HEK293 (cell line): ENCODE results near the gene PRR36.
A peak's percentile ranks its signal among the peaks of the same experiment; 100 is the strongest.

ENCODE experiments used
- CTCF ChIA-PET: fragments of 350-600 bp; formaldehyde crosslinking; extraction: SDS; loops from one replicate; lab custom pipeline; 2021; ENCODE audit warnings: antibody characterized with exemption; lab: Yijun Ruan, JAX
- POLR2A ChIA-PET: fragments of 300-600 bp; formaldehyde crosslinking; extraction: SDS; loops from one replicate; lab custom pipeline; 2020; ENCODE audit warnings: antibody characterized with exemption, inconsistent platforms; lab: Yijun Ruan, JAX
- H3K27ac ChIP-seq: fragments of 200-500 bp; sonication (Bioruptor generic); 2 replicates; pipeline ENCODE4 v1.5.1; 2014; ENCODE audit warnings: low read depth, low read length, control low read depth, inconsistent platforms; ENCODE audit errors: extremely low read depth
- H3K36me3 ChIP-seq, 2 experiments: fragments of 200-500 bp in 1 of 2; sonication (Bioruptor generic) in 1 of 2; 1 replicate in 1 of 2; 2 replicates in 1 of 2; pipeline ENCODE4 v1.5.1; 2014 to 2017; ENCODE audit warnings: inconsistent platforms in 2 of 2, low read length in 2 of 2; ENCODE audit not compliant: control insufficient read depth in 2 of 2, insufficient read depth in 1 of 2
- H3K4me1 ChIP-seq: fragments of 200-500 bp; sonication (Bioruptor generic); 2 replicates; pipeline ENCODE4 v1.5.1; 2014; ENCODE audit warnings: mild to moderate bottlenecking, low read length, inconsistent platforms; ENCODE audit not compliant: control insufficient read depth, insufficient read depth
- H3K4me3 ChIP-seq: 2 replicates; pipeline ENCODE4 v1.5.1; 2011; ENCODE audit warnings: low read depth, mild to moderate bottlenecking, control low read depth, low read length, moderate library complexity
- H3K9me3 ChIP-seq: fragments of 200-500 bp; sonication (Bioruptor generic); 2 replicates; pipeline ENCODE4 v1.5.1; 2014; ENCODE audit warnings: low read depth, low read length, inconsistent platforms; ENCODE audit not compliant: control insufficient read depth, insufficient read depth
- KLF1 ChIP-seq: fragments of 450-650 bp; formaldehyde crosslinking; IDR thresholded peaks from 2 replicates; pipeline ENCODE4 v1.5.1; 2016; ENCODE audit warnings: missing biosample characterization, missing genetic modification characterization
- KLF10 ChIP-seq: fragments of 450-650 bp; IDR thresholded peaks from 2 replicates; pipeline ENCODE4 v1.5.1; 2018; ENCODE audit warnings: missing biosample characterization, mild to moderate bottlenecking, missing genetic modification characterization
- KLF8 ChIP-seq: fragments of 450-650 bp; formaldehyde crosslinking; IDR thresholded peaks from 2 replicates; pipeline ENCODE4 v1.5.1; 2016; ENCODE audit warnings: missing biosample characterization, missing genetic modification characterization
- SP2 ChIP-seq: fragments of 450-650 bp; formaldehyde crosslinking; IDR thresholded peaks from 2 replicates; pipeline ENCODE4 v1.5.1; 2016; ENCODE audit warnings: missing biosample characterization, missing genetic modification characterization
- TRIM28 ChIP-seq: IDR thresholded peaks from 2 replicates; pipeline ENCODE4 v1.6.1; 2011; ENCODE audit warnings: low read length, control low read depth, borderline replicate concordance
- YY2 ChIP-seq: fragments of 450-650 bp; formaldehyde crosslinking; IDR thresholded peaks from 2 replicates; pipeline ENCODE4 v1.5.1; 2016; ENCODE audit warnings: missing biosample characterization, missing genetic modification characterization
- ZBTB1 ChIP-seq: fragments of 450-650 bp; formaldehyde crosslinking; IDR thresholded peaks from 2 replicates; pipeline ENCODE4 v1.5.1; 2016; ENCODE audit warnings: missing biosample characterization, missing genetic modification characterization
- ZFP69B ChIP-seq: fragments of 450-650 bp; formaldehyde crosslinking; IDR thresholded peaks from 2 replicates; pipeline ENCODE4 v1.5.1; 2016; ENCODE audit warnings: missing biosample characterization, missing genetic modification characterization
- ZIC2 ChIP-seq: fragments of 450-650 bp; formaldehyde crosslinking; IDR thresholded peaks from 2 replicates; pipeline ENCODE4 v1.5.1; 2016; ENCODE audit warnings: missing biosample characterization, missing genetic modification characterization
- ZNF146 ChIP-seq: fragments of 450-650 bp; formaldehyde crosslinking; IDR thresholded peaks from 2 replicates; pipeline ENCODE4 v1.5.1; 2016; ENCODE audit warnings: missing biosample characterization, missing genetic modification characterization
- ZNF2 ChIP-seq: fragments of 450-650 bp; formaldehyde crosslinking; IDR thresholded peaks from 2 replicates; pipeline ENCODE4 v1.5.1; 2016; ENCODE audit warnings: missing biosample characterization, missing genetic modification characterization
- ZNF214 ChIP-seq: fragments of 450-650 bp; formaldehyde crosslinking; IDR thresholded peaks from 2 replicates; pipeline ENCODE4 v1.5.1; 2017; ENCODE audit warnings: missing biosample characterization, mild to moderate bottlenecking, missing genetic modification characterization, borderline replicate concordance
- ZNF274 ChIP-seq, 2 experiments: fragments of 200-500 bp in 1 of 2; fragments of 450-650 bp in 1 of 2; sonication (Bioruptor generic) in 1 of 2; formaldehyde crosslinking in 1 of 2; IDR thresholded peaks; 2 replicates each; pipeline versions ENCODE4 v1.5.1 to v1.6.1; 2014 to 2016; ENCODE audit warnings: borderline replicate concordance in 1 of 2, inconsistent platforms in 1 of 2, low read length in 1 of 2, missing biosample characterization in 1 of 2, missing genetic modification characterization in 1 of 2
- ZNF335 ChIP-seq: fragments of 450-650 bp; formaldehyde crosslinking; conservative IDR thresholded peaks from 2 replicates; pipeline ENCODE4 v1.5.1; 2016; ENCODE audit warnings: missing biosample characterization, missing genetic modification characterization
- ZNF501 ChIP-seq: fragments of 450-650 bp; formaldehyde crosslinking; IDR thresholded peaks from 2 replicates; pipeline ENCODE4 v1.5.1; 2016; ENCODE audit warnings: missing biosample characterization, missing genetic modification characterization
- ZNF549 ChIP-seq: fragments of 450-650 bp; IDR thresholded peaks from 2 replicates; pipeline ENCODE4 v1.5.1; 2018; ENCODE audit warnings: missing biosample characterization, missing genetic modification characterization, mild to moderate bottlenecking, inconsistent platforms, moderate library complexity
- ZNF561 ChIP-seq: fragments of 450-650 bp; IDR thresholded peaks from 2 replicates; pipeline ENCODE4 v1.5.1; 2018; ENCODE audit warnings: missing biosample characterization, missing genetic modification characterization, borderline replicate concordance
- ZNF585B ChIP-seq: fragments of 450-650 bp; formaldehyde crosslinking; IDR thresholded peaks from 2 replicates; pipeline ENCODE4 v1.5.1; 2016; ENCODE audit warnings: missing biosample characterization, missing genetic modification characterization
- ZNF660 ChIP-seq: fragments of 450-650 bp; IDR thresholded peaks from 2 replicates; pipeline ENCODE4 v1.5.1; 2018; ENCODE audit warnings: missing biosample characterization, mild to moderate bottlenecking, missing genetic modification characterization
- ZNF76 ChIP-seq: fragments of 450-650 bp; formaldehyde crosslinking; IDR thresholded peaks from 2 replicates; pipeline ENCODE4; 2016; ENCODE audit warnings: low read depth, missing biosample characterization, missing genetic modification characterization, borderline replicate concordance
- ZNF768 ChIP-seq: fragments of 450-650 bp; formaldehyde crosslinking; IDR thresholded peaks from 2 replicates; pipeline ENCODE4 v1.5.1; 2018; ENCODE audit warnings: missing biosample characterization, mild to moderate bottlenecking, missing genetic modification characterization
- ZNF777 ChIP-seq: fragments of 450-650 bp; formaldehyde crosslinking; IDR thresholded peaks from 2 replicates; pipeline ENCODE4 v1.5.1; 2017; ENCODE audit warnings: missing biosample characterization, missing genetic modification characterization, borderline replicate concordance
- ZSCAN30 ChIP-seq: fragments of 450-650 bp; IDR thresholded peaks from 2 replicates; pipeline ENCODE4 v1.5.1; 2018; ENCODE audit warnings: missing biosample characterization, mild to moderate bottlenecking, missing genetic modification characterization, moderate library complexity
- TF ChIP-seq, protein P1 (sequence below): fragments of 450-650 bp; formaldehyde crosslinking; IDR thresholded peaks from 2 replicates; pipeline ENCODE4 v1.5.1; 2017; ENCODE audit warnings: missing biosample characterization, missing genetic modification characterization
- TF ChIP-seq, protein P2 (sequence below): fragments of 450-650 bp; formaldehyde crosslinking; IDR thresholded peaks from 2 replicates; pipeline ENCODE4 v1.5.1; 2016; ENCODE audit warnings: missing biosample characterization, missing genetic modification characterization
- TF ChIP-seq, protein P3 (sequence below): fragments of 450-650 bp; formaldehyde crosslinking; IDR thresholded peaks from 2 replicates; pipeline ENCODE4 v1.5.1; 2016; ENCODE audit warnings: missing biosample characterization, missing genetic modification characterization, low read depth
- TF ChIP-seq, protein P4 (sequence below): fragments of 450-650 bp; formaldehyde crosslinking; IDR thresholded peaks from 2 replicates; pipeline ENCODE4 v1.5.1; 2016; ENCODE audit warnings: missing biosample characterization, missing genetic modification characterization
- TF ChIP-seq, protein P5 (sequence below): fragments of 450-650 bp; formaldehyde crosslinking; IDR thresholded peaks from 2 replicates; pipeline ENCODE4 v1.5.1; 2016; ENCODE audit warnings: missing biosample characterization, missing genetic modification characterization

Gene PRR36

GRCh38 chr19:7903244-7904073 is 29.3 kb upstream of the PRR36 start, which contains the start of gene MAP2K7:
Gene MAP2K7, plus strand, starts transcription at chr19:7903877. Its CDS starts 68 bp downstream, at chr19:7903945.
- CTCF ChIA-PET: interaction anchor here (0.6 to 1.5 kb wide), 14 partner anchors 12 to 376 kb away, joined by 3 to 12 read pairs (median 3); partner anchors contain the start of gene SNAPC2
- POLR2A ChIA-PET: interaction anchor here (0.6 to 1.9 kb wide), 20 partner anchors 9 to 324 kb away, joined by 3 to 25 read pairs (median 6); partner anchors contain the start of genes LRRC8E, PRR36, SNAPC2 and TGFBR3L
- H3K4me1 ChIP-seq: peaks cover 5% of the 10 kb centered on the region; the same call in 1 of the 2 replicates
- peaks cover 0 to 40% of the 10 kb centered on the region in 2 experiments; a peak in 1 of 3 replicates for H3K36me3 ChIP-seq
- H3K9me3 ChIP-seq: no peaks in the 10 kb centered on the region
- peak within 1 kb of the TSS; percentile 90 for H3K4me3 ChIP-seq
- H3K27ac ChIP-seq: peak within 1 kb of the TSS; percentile 80
- TF ChIP-seq ZNF146 (peak; percentile 18; the same call in 1 of the 2 replicates), KLF10 (tag by site-specific recombination) (0 out of 2 replicates have a peak, but pooled peaks have one; percentile 25), KLF8 (tag by site-specific recombination) (peak; percentile 33; the same call in 1 of the 2 replicates), ZSCAN30 (tag by site-specific recombination) (peak; percentile 22; the same call in 1 of the 2 replicates), SP2 (tag by site-specific recombination) (peak; percentile 89), ZNF585B (tag by site-specific recombination) (no peak), KLF1 (tag by site-specific recombination) (no peak), ZNF660 (tag by site-specific recombination) (0 out of 2 replicates have a peak, but pooled peaks have one; percentile 31), ZNF274 (IDR thresholded peaks at IDR 0.05; ENCODE audit: low read length) (no peak), ZNF274 (tag by site-specific recombination; IDR thresholded peaks at IDR 0.05; ENCODE audit: borderline replicate concordance) (no peak), ZNF549 (tag by site-specific recombination) (no peak), YY2 (tag by site-specific recombination) (0 out of 2 replicates have a peak, but pooled peaks have one; percentile 41), ZFP69B (tag by site-specific recombination) (0 out of 2 replicates have a peak, but pooled peaks have one; percentile 31), TRIM28 (peak; percentile 9; the same call in 1 of the 2 replicates), ZNF768 (tag by site-specific recombination) (no peak), ZNF501 (tag by site-specific recombination) (0 out of 2 replicates have a peak, but pooled peaks have one; percentile 27), ZIC2 (tag by site-specific recombination) (peak; percentile 34; the same call in 1 of the 2 replicates), ZNF335 (tag by site-specific recombination) (peak; percentile 94), ZBTB1 (no peak), ZNF777 (peak; percentile 62; the same call in 1 of the 2 replicates), ZNF214 (tag by site-specific recombination) (no peak), ZNF76 (peak; percentile 34; the same call in 1 of the 2 replicates), ZNF561 (tag by site-specific recombination) (peak; percentile 60; the same call in 1 of the 2 replicates), ZNF2 (tag by site-specific recombination) (peak; percentile 81; the same call in 1 of the 2 replicates)
- TF ChIP-seq, protein P1, sequence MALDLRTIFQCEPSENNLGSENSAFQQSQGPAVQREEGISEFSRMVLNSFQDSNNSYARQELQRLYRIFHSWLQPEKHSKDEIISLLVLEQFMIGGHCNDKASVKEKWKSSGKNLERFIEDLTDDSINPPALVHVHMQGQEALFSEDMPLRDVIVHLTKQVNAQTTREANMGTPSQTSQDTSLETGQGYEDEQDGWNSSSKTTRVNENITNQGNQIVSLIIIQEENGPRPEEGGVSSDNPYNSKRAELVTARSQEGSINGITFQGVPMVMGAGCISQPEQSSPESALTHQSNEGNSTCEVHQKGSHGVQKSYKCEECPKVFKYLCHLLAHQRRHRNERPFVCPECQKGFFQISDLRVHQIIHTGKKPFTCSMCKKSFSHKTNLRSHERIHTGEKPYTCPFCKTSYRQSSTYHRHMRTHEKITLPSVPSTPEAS (tag by site-specific recombination): no peak
- TF ChIP-seq, protein P2, sequence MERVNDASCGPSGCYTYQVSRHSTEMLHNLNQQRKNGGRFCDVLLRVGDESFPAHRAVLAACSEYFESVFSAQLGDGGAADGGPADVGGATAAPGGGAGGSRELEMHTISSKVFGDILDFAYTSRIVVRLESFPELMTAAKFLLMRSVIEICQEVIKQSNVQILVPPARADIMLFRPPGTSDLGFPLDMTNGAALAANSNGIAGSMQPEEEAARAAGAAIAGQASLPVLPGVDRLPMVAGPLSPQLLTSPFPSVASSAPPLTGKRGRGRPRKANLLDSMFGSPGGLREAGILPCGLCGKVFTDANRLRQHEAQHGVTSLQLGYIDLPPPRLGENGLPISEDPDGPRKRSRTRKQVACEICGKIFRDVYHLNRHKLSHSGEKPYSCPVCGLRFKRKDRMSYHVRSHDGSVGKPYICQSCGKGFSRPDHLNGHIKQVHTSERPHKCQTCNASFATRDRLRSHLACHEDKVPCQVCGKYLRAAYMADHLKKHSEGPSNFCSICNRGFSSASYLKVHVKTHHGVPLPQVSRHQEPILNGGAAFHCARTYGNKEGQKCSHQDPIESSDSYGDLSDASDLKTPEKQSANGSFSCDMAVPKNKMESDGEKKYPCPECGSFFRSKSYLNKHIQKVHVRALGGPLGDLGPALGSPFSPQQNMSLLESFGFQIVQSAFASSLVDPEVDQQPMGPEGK (tag by site-specific recombination): 0 out of 2 replicates have a peak, but pooled peaks have one; percentile 30
- TF ChIP-seq, protein P3, sequence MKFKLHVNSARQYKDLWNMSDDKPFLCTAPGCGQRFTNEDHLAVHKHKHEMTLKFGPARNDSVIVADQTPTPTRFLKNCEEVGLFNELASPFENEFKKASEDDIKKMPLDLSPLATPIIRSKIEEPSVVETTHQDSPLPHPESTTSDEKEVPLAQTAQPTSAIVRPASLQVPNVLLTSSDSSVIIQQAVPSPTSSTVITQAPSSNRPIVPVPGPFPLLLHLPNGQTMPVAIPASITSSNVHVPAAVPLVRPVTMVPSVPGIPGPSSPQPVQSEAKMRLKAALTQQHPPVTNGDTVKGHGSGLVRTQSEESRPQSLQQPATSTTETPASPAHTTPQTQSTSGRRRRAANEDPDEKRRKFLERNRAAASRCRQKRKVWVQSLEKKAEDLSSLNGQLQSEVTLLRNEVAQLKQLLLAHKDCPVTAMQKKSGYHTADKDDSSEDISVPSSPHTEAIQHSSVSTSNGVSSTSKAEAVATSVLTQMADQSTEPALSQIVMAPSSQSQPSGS (tag by site-specific recombination): peak; percentile 49; the same call in 1 of the 2 replicates
- TF ChIP-seq, protein P4, sequence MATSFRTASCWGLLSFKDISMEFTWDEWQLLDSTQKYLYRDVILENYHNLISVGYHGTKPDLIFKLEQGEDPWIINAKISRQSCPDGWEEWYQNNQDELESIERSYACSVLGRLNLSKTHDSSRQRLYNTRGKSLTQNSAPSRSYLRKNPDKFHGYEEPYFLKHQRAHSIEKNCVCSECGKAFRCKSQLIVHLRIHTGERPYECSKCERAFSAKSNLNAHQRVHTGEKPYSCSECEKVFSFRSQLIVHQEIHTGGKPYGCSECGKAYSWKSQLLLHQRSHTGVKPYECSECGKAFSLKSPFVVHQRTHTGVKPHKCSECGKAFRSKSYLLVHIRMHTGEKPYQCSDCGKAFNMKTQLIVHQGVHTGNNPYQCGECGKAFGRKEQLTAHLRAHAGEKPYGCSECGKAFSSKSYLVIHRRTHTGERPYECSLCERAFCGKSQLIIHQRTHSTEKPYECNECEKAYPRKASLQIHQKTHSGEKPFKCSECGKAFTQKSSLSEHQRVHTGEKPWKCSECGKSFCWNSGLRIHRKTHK (tag by site-specific recombination): no peak
- TF ChIP-seq, protein P5, sequence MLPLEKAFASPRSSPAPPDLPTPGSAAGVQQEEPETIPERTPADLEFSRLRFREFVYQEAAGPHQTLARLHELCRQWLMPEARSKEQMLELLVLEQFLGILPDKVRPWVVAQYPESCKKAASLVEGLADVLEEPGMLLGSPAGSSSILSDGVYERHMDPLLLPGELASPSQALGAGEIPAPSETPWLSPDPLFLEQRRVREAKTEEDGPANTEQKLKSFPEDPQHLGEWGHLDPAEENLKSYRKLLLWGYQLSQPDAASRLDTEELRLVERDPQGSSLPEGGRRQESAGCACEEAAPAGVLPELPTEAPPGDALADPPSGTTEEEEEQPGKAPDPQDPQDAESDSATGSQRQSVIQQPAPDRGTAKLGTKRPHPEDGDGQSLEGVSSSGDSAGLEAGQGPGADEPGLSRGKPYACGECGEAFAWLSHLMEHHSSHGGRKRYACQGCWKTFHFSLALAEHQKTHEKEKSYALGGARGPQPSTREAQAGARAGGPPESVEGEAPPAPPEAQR (tag by site-specific recombination): no peak
